GM23248 (cell line): Measurements from ENCODE around the gene DNHD1. TPM values are rescaled to one million over a fixed set of nuclear protein-coding genes. Genes with fewer than 3 reads are reported as not detected.

Experiments
- DNase-seq: peaks from one replicate; pipeline ENCODE4 v3.0.0-alpha.2; 2015
- H2AFZ ChIP-seq: fragments of 200-600 bp; sonication (generic); 2 replicates; pipeline ENCODE4 v1.6.1; 2016; ENCODE audit warnings: antibody characterized with exemption
- H3F3A ChIP-seq: fragments of 200-600 bp; sonication (generic); 2 replicates; pipeline ENCODE4 v1.6.1; 2016; ENCODE audit warnings: mild to moderate bottlenecking, antibody characterized with exemption, mixed run types; ENCODE audit not compliant: insufficient read depth
- H3K27ac ChIP-seq: fragments of 200-600 bp; sonication (generic); 2 replicates; pipeline ENCODE4 v1.5.1; 2016; ENCODE audit warnings: mild to moderate bottlenecking
- H3K27me3 ChIP-seq: fragments of 200-600 bp; sonication (generic); replicated peaks from 2 replicates; pipeline ENCODE4 v1.6.1; 2016; ENCODE audit warnings: mild to moderate bottlenecking; ENCODE audit not compliant: insufficient read depth
- H3K36me3 ChIP-seq: fragments of 200-600 bp; sonication (generic); 2 replicates; pipeline ENCODE4 v1.6.1; 2016; ENCODE audit warnings: low read depth, mild to moderate bottlenecking
- H3K4me1 ChIP-seq: fragments of 200-600 bp; sonication (generic); 2 replicates; pipeline ENCODE4 v1.6.1; 2016; ENCODE audit warnings: mild to moderate bottlenecking; ENCODE audit not compliant: insufficient read depth
- H3K4me2 ChIP-seq: fragments of 200-600 bp; sonication (generic); one replicate; pipeline ENCODE4 v1.6.1; 2016; ENCODE audit warnings: mild to moderate bottlenecking; ENCODE audit not compliant: unreplicated experiment
- H3K4me3 ChIP-seq: fragments of 200-600 bp; sonication (generic); 2 replicates; pipeline ENCODE4 v1.5.1; 2016; ENCODE audit warnings: mild to moderate bottlenecking
- H3K79me2 ChIP-seq: fragments of 200-600 bp; sonication (generic); 2 replicates; pipeline ENCODE4 v1.6.1; 2016; ENCODE audit warnings: mild to moderate bottlenecking; ENCODE audit not compliant: insufficient read depth
- H3K9ac ChIP-seq: fragments of 200-600 bp; sonication (generic); 2 replicates; pipeline ENCODE4 v1.6.1; 2016; ENCODE audit warnings: mild to moderate bottlenecking
- H3K9me2 ChIP-seq: fragments of 200-600 bp; sonication (generic); 2 replicates; pipeline ENCODE4 v1.6.1; 2016; ENCODE audit warnings: mixed run types, mild to moderate bottlenecking, moderate library complexity; ENCODE audit not compliant: insufficient read depth
- H3K9me3 ChIP-seq: fragments of 200-600 bp; sonication (generic); one replicate; pipeline ENCODE4 v1.6.1; 2017; ENCODE audit warnings: low read depth
- H4K20me1 ChIP-seq: fragments of 200-600 bp; sonication (generic); 2 replicates; pipeline ENCODE4 v1.6.0; 2016; ENCODE audit not compliant: insufficient read depth
- EZH2 ChIP-seq: fragments of 200-600 bp; sonication (generic); IDR thresholded peaks from 2 replicates; pipeline ENCODE4 v1.6.1; 2018; ENCODE audit warnings: antibody characterized with exemption, mild to moderate bottlenecking; ENCODE audit not compliant: insufficient read depth, poor library complexity, severe bottlenecking
- EZH2phosphoT487 ChIP-seq: fragments of 200-600 bp; sonication (generic); IDR thresholded peaks from 2 replicates; pipeline ENCODE4 v1.6.1; 2018; ENCODE audit warnings: antibody characterized with exemption, moderate library complexity, mild to moderate bottlenecking, low read depth; ENCODE audit not compliant: insufficient read depth
- WGBS, 2 experiments: methylation state at CpG; one replicate each; pipeline ENCODE4 v1.1.6; 2015 to 2017; ENCODE audit warnings: low lambda C conversion rate in 2 of 2, low coverage in 1 of 2; ENCODE audit errors: missing lambda C conversion rate in 2 of 2; 5-methylcytosine and 5-hydroxymethylcytosine counted together
- in situ Hi-C: fragments of 300-500 bp; cut with MboI; formaldehyde crosslinking; loops from 2 replicates; pipeline ENCODE4 v1.15.0; 2020
- polyA plus RNA-seq: library from polyadenylated mRNA; unstranded; fragments of >200 nt; fragmentation: Nextera tagmentation; extraction: Ambion mirVana; gene quantifications from 2 replicates; pipeline ENCODE4 v1.2.1, GENCODE V29; 2016
- total RNA-seq: library from RNA; depleted of rRNA; stranded (reverse); fragments of >200 nt; shearing (Covaris generic); gene quantifications from 2 replicates; pipeline ENCODE4 v1.2.3, GENCODE V29; 2014

DNHD1 gene
- total and polyA plus RNA-seq, 2 experiments from 2014 or later, result 1.1 to 2.2 TPM

GRCh38 chr11:6531267-6531752 lies 34.2 kb downstream of the DNHD1 start:
- H3K79me2 ChIP-seq, result no peaks in the 10 kb centered on the region
- no peaks in the 10 kb centered on the region for H3F3A ChIP-seq
- no peak overlapping the region for H2AFZ ChIP-seq
- no peak for TF ChIP-seq EZH2
- no peak for TF ChIP-seq EZH2phosphoT487
- in situ Hi-C loops, result loop anchor here (10.0 kb wide), 1 partner anchor 143 kb away; no protein-coding TSS in a partner anchor
- no peaks in the 10 kb centered on the region for H3K9me2 ChIP-seq
- no peak overlapping the region for H3K27ac ChIP-seq
- H3K4me2 ChIP-seq, result no peak overlapping the region
- H3K4me1 ChIP-seq, result no peaks in the 10 kb centered on the region
- no peaks in the 10 kb centered on the region for H3K9me3 ChIP-seq
- no peaks in the 10 kb centered on the region for H3K36me3 ChIP-seq
- no peaks in the 10 kb centered on the region for H3K27me3 ChIP-seq
- H3K4me3 ChIP-seq, result no peak overlapping the region
- WGBS, 2 experiments, result 0 to 2% methylated on average over 1 of the region's 1 CpG
- DNase-seq, result peak; percentile 68
- H3K9ac ChIP-seq, result no peak overlapping the region
- no peaks in the 10 kb centered on the region for H4K20me1 ChIP-seq

GRCh38 chr11:6538456-6538855 lies 41.4 kb downstream of the DNHD1 start:
- Histone ChIP-seq H3K27me3 (no peaks in the 10 kb centered on the region), H3K9me3 (no peaks in the 10 kb centered on the region), H3F3A (no peaks in the 10 kb centered on the region), H4K20me1 (no peaks in the 10 kb centered on the region), H3K4me1 (no peaks in the 10 kb centered on the region), H3K9ac (no peak overlapping the region), H2AFZ (no peak overlapping the region), H3K4me2 (no peak overlapping the region), H3K9me2 (no peaks in the 10 kb centered on the region), H3K4me3 (no peak overlapping the region), H3K36me3 (no peaks in the 10 kb centered on the region), H3K27ac (no peak overlapping the region), H3K79me2 (no peaks in the 10 kb centered on the region)
- no peak for DNase-seq
- TF ChIP-seq EZH2phosphoT487, result no peak
- TF ChIP-seq EZH2, result no peak
- WGBS, 2 experiments, result 86 to 90% methylated on average over 8 of the region's 8 CpGs
- in situ Hi-C loops, result loop anchor here (10.0 kb wide), 1 partner anchor 136 kb away; no protein-coding TSS in a partner anchor

GRCh38 chr11:6538945-6539344 lies 41.9 kb downstream of the DNHD1 start:
- WGBS, 2 experiments, result 93% methylated on average over 3 of the region's 3 CpGs
- H3K27ac ChIP-seq, result no peak overlapping the region
- in situ Hi-C loops, result loop anchor here (10.0 kb wide), 1 partner anchor 136 kb away; no protein-coding TSS in a partner anchor

GRCh38 chr11:6539748-6540268 lies 42.7 kb downstream of the DNHD1 start:
- 93% methylated on average over 12 of the region's 12 CpGs for WGBS, 2 experiments
- H3K9me3 ChIP-seq, result no peaks in the 10 kb centered on the region

More at GRCh38 chr11:6538945-6539344, 41.9 kb downstream of the DNHD1 start:
- DNase-seq, result no peak
- no peak overlapping the region for H3K4me2 ChIP-seq
- H3K4me1 ChIP-seq, result no peaks in the 10 kb centered on the region
- H3K36me3 ChIP-seq, result no peaks in the 10 kb centered on the region
- H3K79me2 ChIP-seq, result no peaks in the 10 kb centered on the region
- no peaks in the 10 kb centered on the region for H3F3A ChIP-seq
- H4K20me1 ChIP-seq, result no peaks in the 10 kb centered on the region
- no peak for TF ChIP-seq EZH2phosphoT487
- TF ChIP-seq EZH2, result no peak
- H3K27me3 ChIP-seq, result no peaks in the 10 kb centered on the region
- no peak overlapping the region for H2AFZ ChIP-seq
- no peaks in the 10 kb centered on the region for H3K9me2 ChIP-seq
- H3K9me3 ChIP-seq, result no peaks in the 10 kb centered on the region
- H3K4me3 ChIP-seq, result no peak overlapping the region
- H3K9ac ChIP-seq, result no peak overlapping the region

GRCh38 chr11:6541356-6541755 lies 44.3 kb downstream of the DNHD1 start:
- no peak overlapping the region for H3K27ac ChIP-seq
- TF ChIP-seq EZH2phosphoT487 (no peak), EZH2 (no peak)
- H3F3A ChIP-seq, result no peaks in the 10 kb centered on the region
- 69 to 71% methylated on average over 4 of the region's 4 CpGs for WGBS, 2 experiments
- H3K4me2 ChIP-seq, result no peak overlapping the region
- no peaks in the 10 kb centered on the region for H3K27me3 ChIP-seq
- no peak for DNase-seq
- in situ Hi-C loops, result no loop called here
- H3K9me3 ChIP-seq, result no peaks in the 10 kb centered on the region
- H2AFZ ChIP-seq, result no peak overlapping the region
- no peaks in the 10 kb centered on the region for H3K9me2 ChIP-seq
- H3K36me3 ChIP-seq, result no peaks in the 10 kb centered on the region
- H3K4me3 ChIP-seq, result no peak overlapping the region
- no peaks in the 10 kb centered on the region for H4K20me1 ChIP-seq
- H3K4me1 ChIP-seq, result no peaks in the 10 kb centered on the region
- H3K9ac ChIP-seq, result no peak overlapping the region
- H3K79me2 ChIP-seq, result no peaks in the 10 kb centered on the region

More at GRCh38 chr11:6539748-6540268, 42.7 kb downstream of the DNHD1 start:
- in situ Hi-C loops, result loop anchor here (10.0 kb wide), 1 partner anchor 135 kb away; no protein-coding TSS in a partner anchor
- no peak overlapping the region for H3K27ac ChIP-seq
- no peak for TF ChIP-seq EZH2phosphoT487
- no peaks in the 10 kb centered on the region for H3K4me1 ChIP-seq
- H3K79me2 ChIP-seq, result no peaks in the 10 kb centered on the region
- no peaks in the 10 kb centered on the region for H4K20me1 ChIP-seq
- no peaks in the 10 kb centered on the region for H3K27me3 ChIP-seq
- DNase-seq, result no peak
- H3K9ac ChIP-seq, result no peak overlapping the region
- no peak overlapping the region for H2AFZ ChIP-seq
- H3K36me3 ChIP-seq, result no peaks in the 10 kb centered on the region
- H3K9me2 ChIP-seq, result no peaks in the 10 kb centered on the region
- no peak overlapping the region for H3K4me3 ChIP-seq
- H3K4me2 ChIP-seq, result no peak overlapping the region
- H3F3A ChIP-seq, result no peaks in the 10 kb centered on the region
